GM12891 (cell line): ENCODE results near the gene TSPO.

Experiments used
- PAX5 ChIP-seq: IDR thresholded peaks from 2 replicates; pipeline ENCODE4 v1.6.1; 2011; ENCODE audit warnings: low read length, moderate library complexity, mild to moderate bottlenecking; ENCODE audit not compliant: insufficient read depth, severe bottlenecking
- POLR2A ChIP-seq: IDR thresholded peaks from 2 replicates; pipeline ENCODE4 v1.6.1; 2011; ENCODE audit warnings: low read depth, low read length, control low read depth
- POLR2AphosphoS5 ChIP-seq: IDR thresholded peaks from 2 replicates; pipeline ENCODE4 v1.6.1; 2011; ENCODE audit warnings: low read depth, low read length, control low read depth
- POU2F2 ChIP-seq: IDR thresholded peaks from 2 replicates; pipeline ENCODE4 v1.6.1; 2011; ENCODE audit warnings: low read depth, mild to moderate bottlenecking, control low read depth, low read length, moderate library complexity
- SPI1 ChIP-seq: IDR thresholded peaks from 2 replicates; pipeline ENCODE4 v1.6.1; 2011; ENCODE audit warnings: low read depth, low read length, control low read depth
- TAF1 ChIP-seq: IDR thresholded peaks from 2 replicates; pipeline ENCODE4 v1.6.1; 2011; ENCODE audit warnings: low read depth, low read length, control low read depth

DNA sequence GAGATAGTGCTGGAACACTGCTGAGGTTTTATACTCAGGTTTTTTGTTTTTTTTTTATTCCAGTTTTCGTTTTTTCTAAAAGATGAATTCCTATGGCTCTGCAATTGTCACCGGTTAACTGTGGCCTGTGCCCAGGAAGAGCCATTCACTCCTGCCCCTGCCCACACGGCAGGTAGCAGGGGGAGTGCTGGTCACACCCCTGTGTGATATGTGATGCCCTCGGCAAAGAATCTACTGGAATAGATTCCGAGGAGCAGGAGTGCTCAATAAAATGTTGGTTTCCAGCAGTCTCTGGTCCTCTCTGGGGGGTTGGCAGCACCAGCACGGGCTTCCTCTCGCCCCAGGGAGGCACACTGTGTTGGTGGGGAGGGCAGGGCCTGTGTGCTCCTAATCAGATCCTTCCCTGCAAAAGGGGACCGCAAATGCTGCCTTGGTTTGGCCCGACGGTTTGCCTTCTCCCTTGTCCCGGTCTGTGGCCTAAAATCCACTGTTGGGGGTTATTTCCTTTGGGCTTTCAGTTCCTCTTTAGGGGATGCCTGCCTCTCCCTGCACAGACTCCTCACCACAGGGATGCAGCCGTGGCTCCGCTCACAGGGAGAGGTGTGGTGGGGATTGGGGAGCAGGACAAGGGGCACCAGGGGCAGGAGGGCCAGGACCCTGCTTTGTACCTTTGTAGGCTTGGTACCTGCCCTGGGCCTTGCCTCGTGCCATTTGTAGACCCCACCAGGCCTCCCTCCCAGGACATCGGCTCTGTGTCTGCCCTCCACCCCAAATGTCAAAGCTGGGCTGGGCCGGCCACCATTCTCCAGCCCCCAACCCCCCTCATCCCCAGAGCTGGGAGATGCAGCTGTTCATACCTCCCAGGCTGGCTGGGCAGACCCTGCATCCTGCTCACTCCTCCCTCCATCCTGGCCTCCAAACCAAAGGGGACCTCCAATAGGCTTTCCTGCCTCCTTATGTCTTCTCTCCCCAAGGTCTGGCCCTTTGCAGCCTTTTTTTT lies 21.6 kb upstream of the TSPO start:
- no peak for TF ChIP-seq POLR2A
- no peak for TF ChIP-seq POU2F2
- no peak for TF ChIP-seq POLR2AphosphoS5
- peak; percentile 81 for TF ChIP-seq SPI1
- TF ChIP-seq TAF1, result no peak
- no peak for TF ChIP-seq PAX5
